ENCODE results near the gene DNAI1.

DNAI1 gene

DNA sequence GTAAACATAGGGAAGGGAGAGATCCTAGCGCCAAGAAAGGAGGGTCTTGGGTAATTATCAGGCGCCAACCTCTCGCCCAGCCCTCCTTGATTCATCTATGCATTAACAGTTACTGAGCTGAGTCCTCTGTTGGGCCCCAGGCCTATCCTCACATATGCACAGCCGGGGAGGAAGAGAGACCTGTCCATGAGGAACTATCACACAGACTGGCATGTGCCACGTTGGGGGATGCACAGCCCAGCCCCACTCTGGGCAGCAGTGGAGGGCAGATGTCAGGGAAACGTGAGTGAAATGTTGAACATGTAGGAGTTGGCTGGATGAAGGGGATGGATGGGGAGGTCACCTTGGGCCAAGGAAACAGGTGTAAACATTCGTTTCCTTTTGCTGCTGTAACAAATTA, 82.9 kb downstream of the DNAI1 start:
- DNase-seq (ENCODE audit: low read depth, low spot score): no peak

GRCh38 chr9:34544035-34544434, 85.4 kb downstream of the DNAI1 start:
- no peak for DNase-seq (ENCODE audit: low read depth, low spot score)

GRCh38 chr9:34545497-34545896, 86.9 kb downstream of the DNAI1 start:
- no peak for DNase-seq (ENCODE audit: low read depth, low spot score)

DNA sequence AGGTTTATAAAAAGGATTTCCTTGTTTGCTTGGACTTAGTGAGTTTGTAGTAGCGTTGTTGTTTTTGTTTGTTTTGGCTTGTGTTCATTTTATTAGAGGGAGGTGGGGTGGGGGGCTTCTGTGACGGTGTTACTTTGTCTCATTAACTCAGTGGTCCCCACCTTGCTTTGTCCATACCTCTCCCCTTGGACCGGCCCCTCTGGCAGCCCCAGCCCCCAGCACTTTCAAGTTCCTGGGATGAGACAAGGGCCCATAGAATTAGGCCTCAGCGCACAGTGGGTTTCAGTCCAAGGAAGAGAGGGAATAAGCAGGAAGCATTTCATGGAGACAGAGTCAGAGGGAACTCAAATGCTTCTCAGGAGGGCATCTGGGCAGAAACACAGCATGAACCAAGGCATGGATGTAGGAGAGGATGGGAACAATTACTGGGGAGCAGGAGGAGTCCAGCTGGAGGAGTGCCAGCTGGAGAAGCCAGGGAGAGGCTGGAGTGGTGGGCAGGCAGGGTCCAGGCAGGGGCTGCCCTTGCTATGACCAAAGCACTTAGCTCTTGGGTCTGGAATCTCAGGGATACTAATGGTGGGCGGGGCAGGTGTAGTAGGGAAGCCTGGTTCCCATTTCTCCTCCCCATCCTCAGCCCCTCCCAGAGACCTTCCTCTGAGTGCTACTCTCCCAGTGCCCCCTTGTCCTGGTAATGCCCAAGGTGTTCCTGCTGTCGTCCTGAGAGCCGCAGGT, 87.7 kb downstream of the DNAI1 start:
- DNase-seq (ENCODE audit: low read depth, low spot score): no peak

- peak; percentile 57 for DNase-seq (ENCODE audit: low read depth, low spot score)
Observed at GRCh38 chr9:34546834-34547827, 88.5 kb downstream of the DNAI1 start.

- DNase-seq (ENCODE audit: low read depth, low spot score): no peak
Observed at GRCh38 chr9:34547960-34548611, 89.5 kb downstream of the DNAI1 start.

DNA sequence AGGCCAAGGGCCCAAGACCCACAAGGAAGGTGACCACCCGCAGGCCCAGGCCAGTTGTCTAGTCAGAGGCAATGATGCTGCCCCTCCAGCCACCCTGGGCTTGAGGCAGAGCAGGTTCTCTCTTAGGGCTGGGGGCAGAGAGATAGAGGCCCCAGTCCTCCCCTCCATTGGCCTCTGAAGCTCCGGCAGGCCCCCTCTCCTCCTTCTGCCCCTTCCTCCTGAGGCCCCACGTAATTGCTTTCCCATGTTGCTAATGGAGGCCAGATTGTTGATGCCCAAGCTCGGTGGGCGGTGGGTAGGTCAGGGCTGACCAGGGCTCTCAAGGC, 90.8 kb downstream of the DNAI1 start:
- no peak for DNase-seq (ENCODE audit: low read depth, low spot score)

GRCh38 chr9:34550016-34550680, 91.5 kb downstream of the DNAI1 start:
- no peak for DNase-seq (ENCODE audit: low read depth, low spot score)

DNA sequence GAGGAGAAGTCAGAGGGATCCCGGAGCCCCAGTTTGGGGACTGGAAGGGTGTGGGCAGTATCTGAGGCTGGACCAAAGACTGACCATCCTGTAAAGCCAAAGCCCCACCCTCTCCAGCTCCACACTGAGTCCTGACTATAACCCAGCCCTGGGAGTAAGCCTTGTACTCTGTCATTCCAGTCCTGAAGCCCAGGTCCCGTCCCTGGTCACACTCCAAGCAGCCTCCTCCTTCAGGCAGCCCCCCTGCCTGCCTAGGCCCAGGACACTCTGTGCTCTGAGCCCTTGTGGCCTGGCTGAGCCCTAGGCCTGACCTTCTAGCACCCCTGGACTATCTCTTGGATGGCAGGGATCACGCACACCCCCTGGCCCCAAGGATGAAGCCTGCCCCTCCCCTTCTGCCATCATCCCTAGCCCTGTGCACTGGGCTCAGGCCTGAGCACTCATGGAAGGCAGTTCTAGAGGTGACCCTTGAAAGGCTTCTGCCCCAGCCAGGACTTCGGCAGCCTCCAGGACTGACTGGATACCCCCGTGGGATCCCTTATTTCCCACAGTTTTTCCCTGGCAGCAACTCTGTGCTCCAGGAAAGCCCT, 92.2 kb downstream of the DNAI1 start:
- no peak for DNase-seq (ENCODE audit: low read depth, low spot score)

GRCh38 chr9:34551751-34552605, 93.4 kb downstream of the DNAI1 start:
- no peak for DNase-seq (ENCODE audit: low read depth, low spot score)

- DNase-seq (ENCODE audit: low read depth, low spot score): no peak
Observed at GRCh38 chr9:34552606-34552981, 94.0 kb downstream of the DNAI1 start.

- no peak for DNase-seq (ENCODE audit: low read depth, low spot score)
Observed at GRCh38 chr9:34552986-34553385, 94.4 kb downstream of the DNAI1 start.

DNA sequence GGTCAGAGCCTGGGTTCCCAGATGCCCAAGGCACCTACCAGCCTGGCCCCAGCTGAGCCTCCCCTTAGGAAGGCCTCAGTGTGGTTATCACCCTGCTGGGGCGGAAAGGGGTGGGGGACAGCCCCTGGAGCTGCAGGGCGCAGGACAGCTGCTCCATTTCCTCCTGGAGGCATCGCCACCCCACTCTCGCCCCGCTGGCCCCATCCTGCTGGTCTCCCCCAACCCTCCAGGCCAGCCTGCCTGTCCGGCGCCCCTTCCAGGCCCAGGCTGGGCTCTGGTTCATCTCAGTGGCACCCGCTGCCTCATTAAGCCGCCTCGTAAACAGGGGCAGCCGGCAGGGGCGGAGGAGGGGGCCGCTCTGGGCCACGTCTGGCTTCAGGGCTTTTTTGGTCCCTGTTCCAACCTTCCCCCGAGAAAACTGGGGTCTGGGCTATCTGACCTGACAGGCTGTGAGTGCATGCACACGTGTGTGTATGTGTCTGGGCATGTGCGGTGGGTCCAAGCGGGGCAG, 95.0 kb downstream of the DNAI1 start:
- DNase-seq (ENCODE audit: low read depth, low spot score): no peak

DNA sequence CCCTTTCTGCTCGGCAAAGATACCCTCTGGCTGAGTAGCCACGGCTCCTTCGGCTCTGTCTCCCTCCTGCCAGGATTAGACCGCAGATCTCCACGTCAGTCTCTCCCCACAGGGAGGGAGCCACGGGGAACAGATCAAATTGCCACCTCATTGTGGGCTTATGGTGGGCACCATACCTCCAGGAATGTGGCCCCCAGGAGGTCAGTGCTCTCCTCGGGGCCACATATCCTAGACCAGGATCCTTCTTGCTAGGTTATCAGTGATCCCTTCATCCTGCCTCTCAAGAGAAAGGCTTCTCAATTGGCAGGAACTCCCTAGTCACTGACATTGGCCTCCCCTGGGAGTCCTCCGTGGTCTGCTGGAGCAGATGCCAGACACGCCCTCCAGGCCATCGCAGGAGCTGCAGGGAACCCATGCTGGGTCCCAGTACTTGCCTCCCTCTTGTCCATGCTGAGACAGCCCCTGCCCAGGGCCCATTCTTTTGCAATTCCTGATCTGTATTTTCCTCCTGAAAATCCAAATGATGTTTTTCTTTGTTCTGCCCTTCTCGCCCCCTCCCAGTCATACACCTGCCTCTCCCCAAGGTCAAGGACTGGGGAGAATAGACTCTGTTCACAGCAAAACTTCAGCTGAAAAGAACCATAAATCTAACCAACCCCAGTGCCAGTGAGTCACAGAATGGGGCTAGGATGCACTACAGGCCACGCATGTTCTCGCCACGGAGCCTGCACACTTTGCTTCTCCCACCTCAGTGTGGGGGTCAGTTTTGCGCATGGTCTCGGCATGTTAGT, 95.8 kb downstream of the DNAI1 start:
- no peak for DNase-seq (ENCODE audit: low read depth, low spot score)

- no peak for DNase-seq (ENCODE audit: low read depth, low spot score)
Observed at GRCh38 chr9:34555002-34555348, 96.4 kb downstream of the DNAI1 start.

DNA sequence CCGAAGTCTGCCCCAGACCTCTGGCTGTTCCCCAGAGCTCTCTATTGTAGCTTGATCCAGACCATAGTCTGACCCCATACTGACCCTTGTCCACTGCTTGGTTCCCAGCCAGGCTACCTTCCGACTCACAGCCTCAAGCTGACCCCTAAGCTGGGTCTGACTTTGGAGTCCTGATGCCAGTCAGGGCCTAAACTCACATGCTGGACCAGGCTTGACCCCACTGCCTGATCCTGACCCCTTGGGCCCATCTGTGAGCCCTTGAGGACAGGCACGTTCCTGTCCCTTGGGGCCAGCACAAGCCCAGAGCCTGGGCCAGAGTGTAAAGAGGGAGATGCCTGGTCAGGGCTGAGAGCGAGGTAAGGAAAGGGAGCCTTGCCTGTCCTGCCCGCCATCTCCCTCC, 96.9 kb downstream of the DNAI1 start:
- DNase-seq (ENCODE audit: low read depth, low spot score): no peak

DNA sequence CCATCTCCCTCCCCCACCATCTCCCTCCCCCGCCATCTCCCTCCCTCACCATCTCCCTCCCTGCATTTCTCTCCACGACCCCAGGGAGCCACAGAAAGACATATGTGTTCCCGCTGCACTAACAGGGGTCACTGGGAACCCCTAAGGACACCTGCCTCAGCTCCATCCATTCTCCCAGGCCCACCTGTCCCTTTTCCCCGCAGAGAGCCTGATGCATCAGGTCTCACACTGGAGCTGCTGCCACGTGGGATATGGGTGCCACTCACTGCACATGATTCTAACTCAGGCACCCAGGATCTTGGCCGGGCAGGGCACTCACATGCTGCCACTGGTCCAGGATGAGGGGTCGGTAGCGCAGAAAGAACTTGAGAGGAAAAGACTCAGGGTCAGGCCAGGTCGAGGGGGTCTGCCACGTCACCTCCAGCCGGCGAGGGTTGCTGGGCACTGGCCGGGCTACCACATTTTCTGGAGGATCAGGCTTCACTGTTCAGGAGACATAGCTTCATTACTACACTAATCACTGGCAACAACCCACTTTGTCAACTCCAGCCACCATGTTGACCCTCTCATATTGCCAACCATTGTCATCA, 97.4 kb downstream of the DNAI1 start:
- no peak for DNase-seq (ENCODE audit: low read depth, low spot score)

- no peak for DNase-seq (ENCODE audit: low read depth, low spot score)
Observed at GRCh38 chr9:34556949-34557348, 98.3 kb downstream of the DNAI1 start.
